ENCODE measurements around the gene EIF3J.

The EIF3J gene

GRCh38 chr15:44595656-44596510 is 58.9 kb downstream of the EIF3J start:
- no peak for DNase-seq

DNA sequence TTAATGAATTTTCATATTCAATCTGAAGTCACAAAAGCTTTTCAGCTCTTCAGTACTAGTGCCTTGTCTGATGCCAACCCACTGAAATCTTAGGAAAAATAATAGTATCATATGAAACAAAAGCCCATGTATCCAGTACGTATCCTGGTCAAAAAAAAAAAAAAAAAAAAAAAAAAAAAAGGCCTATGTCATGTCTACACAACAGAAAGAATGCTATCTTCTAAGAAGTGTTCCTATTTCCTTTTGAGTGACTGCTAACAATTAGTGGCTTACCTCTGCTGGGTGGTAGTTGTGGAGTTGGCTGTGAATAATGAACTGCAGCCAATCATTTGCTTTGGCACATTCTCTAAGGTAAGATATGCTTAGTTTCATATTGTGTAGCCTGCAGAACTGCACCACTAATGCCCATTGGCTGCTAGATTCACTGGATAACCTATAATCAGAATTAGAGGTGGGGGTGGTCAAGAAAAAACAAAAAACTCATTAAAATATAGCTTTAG is 59.6 kb downstream of the EIF3J start:
- DNase-seq: no peak

GRCh38 chr15:44598066-44598465 is 61.1 kb downstream of the EIF3J start:
- DNase-seq: no peak

DNA sequence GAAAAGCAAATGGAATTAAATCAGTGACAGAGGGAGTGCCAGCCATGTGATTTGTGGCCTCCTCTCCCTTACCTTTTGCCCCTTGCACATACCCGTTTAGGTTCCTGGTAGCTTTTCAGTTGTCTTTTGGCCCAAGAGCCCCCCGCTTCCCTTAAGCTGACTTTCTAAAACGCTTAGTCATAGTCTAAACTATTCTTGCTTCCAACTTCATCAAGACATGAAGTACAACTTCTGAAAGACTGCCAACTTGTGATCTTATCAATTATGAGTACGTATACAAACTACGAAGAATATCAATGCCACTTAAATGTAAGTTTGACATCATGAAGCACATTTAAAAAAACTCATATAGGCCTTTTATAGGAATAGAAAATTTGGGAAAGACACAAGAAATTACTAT is 61.9 kb downstream of the EIF3J start:
- peak; percentile 5 for DNase-seq

- DNase-seq: no peak
Measured at GRCh38 chr15:44603126-44603525, 66.2 kb downstream of the EIF3J start.

- DNase-seq: no peak
Measured at GRCh38 chr15:44606740-44607139, 69.8 kb downstream of the EIF3J start.

Measured in GDM1 (cell line).